HUES6 (cell line): Measurements from ENCODE around the gene SLC6A1.

ENCODE experiments used
- H3K27ac ChIP-seq: 2 replicates; pipeline ENCODE4 v1.7.0; 2013; ENCODE audit warnings: low read depth, mild to moderate bottlenecking, low read length, inconsistent platforms
- H3K27me3 ChIP-seq: 2 replicates; pipeline ENCODE4 v1.6.1; 2013; ENCODE audit warnings: low read length; ENCODE audit not compliant: control insufficient read depth, insufficient read depth
- H3K36me3 ChIP-seq: 2 replicates; pipeline ENCODE4 v1.6.1; 2013; ENCODE audit warnings: low read length; ENCODE audit not compliant: control insufficient read depth, insufficient read depth
- H3K4me1 ChIP-seq: 2 replicates; pipeline ENCODE4 v1.6.1; 2013; ENCODE audit warnings: low read length; ENCODE audit not compliant: control insufficient read depth, insufficient read depth
- H3K4me3 ChIP-seq: 2 replicates; pipeline ENCODE4 v1.5.1; 2013; ENCODE audit warnings: low read depth, low read length
- H3K9ac ChIP-seq: one replicate; pipeline ENCODE4 v1.6.1; 2013; ENCODE audit warnings: mild to moderate bottlenecking, low read length
- H3K9me3 ChIP-seq: 2 replicates; pipeline ENCODE4 v1.6.1; 2013; ENCODE audit warnings: low read depth, low read length; ENCODE audit not compliant: control insufficient read depth, insufficient read depth

Gene SLC6A1

DNA sequence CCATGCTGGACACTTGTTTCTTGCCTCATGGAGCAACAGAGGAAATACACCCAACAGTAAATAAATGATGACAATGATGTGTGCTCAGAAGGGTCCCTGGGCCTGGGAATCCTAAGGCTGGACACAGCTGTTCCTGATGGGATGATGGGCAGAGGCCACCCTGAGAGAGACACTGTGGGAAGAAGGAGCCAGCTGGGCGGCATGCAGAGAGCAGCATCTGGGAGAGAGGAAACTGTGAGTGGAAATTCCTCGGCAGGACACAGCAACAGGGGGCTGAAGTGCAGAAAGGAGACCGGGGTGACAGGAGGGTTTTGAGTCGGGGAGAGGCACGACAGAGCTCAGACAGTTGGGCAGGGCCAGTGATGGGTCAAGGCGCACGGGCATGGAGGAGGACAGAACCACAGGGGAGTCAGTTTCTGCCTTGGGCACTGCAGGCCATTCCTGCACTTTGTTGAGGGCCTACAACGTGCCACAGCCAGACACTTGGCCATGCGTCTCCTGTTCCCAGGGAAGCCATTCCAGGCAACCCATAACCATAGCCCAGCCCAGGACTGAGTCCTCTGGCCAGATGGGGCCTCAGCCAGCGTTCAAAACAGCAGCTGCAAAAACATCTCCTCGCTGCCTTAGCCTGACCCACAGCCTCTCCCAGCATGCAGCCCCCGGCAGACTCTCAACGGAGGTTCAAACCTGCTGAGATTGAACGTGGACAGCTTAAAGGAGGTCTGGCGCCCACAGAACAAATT is 36.7 kb upstream of the SLC6A1 start:
- H3K9ac ChIP-seq, result no peak overlapping the region
- H3K27me3 ChIP-seq, result no peaks in the 10 kb centered on the region; the same call in 1 of the 2 replicates
- no peak overlapping the region for H3K27ac ChIP-seq

DNA sequence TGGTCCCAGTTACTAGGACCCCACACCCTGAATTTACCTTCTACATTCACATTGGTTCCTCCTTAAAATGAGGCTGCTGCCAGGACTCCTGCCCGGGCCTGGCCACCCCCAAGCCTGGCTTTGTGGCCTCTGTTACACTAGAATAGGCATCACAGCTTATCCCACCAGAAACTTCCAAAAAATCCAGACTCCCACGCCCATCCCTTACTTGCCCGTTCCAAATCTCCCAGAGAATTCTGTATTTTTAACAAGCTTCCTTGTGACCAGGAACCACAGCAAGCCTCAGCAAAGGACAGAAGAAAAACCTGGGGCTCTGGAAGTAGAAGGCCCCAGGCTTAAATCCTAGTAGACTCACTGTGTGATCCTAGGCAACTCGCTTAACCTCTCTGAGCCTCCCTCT is 36.0 kb upstream of the SLC6A1 start:
- H3K9me3 ChIP-seq, result no peaks in the 10 kb centered on the region
- H3K4me3 ChIP-seq, result no peak overlapping the region
- H3K4me1 ChIP-seq, result no peaks in the 10 kb centered on the region
- H3K27ac ChIP-seq, result no peak overlapping the region
- H3K27me3 ChIP-seq, result no peaks in the 10 kb centered on the region; the same call in 1 of the 2 replicates
- H3K9ac ChIP-seq, result no peak overlapping the region
- no peaks in the 10 kb centered on the region for H3K36me3 ChIP-seq

More for the DNA sequence above, 36.7 kb upstream of the SLC6A1 start:
- no peaks in the 10 kb centered on the region for H3K9me3 ChIP-seq
- no peak overlapping the region for H3K4me3 ChIP-seq
- H3K4me1 ChIP-seq, result no peaks in the 10 kb centered on the region; the same call in 1 of the 2 replicates
- H3K36me3 ChIP-seq, result no peaks in the 10 kb centered on the region

- Histone ChIP-seq H3K4me1 (no peaks in the 10 kb centered on the region), H3K9ac (no peak overlapping the region), H3K27ac (no peak overlapping the region), H3K4me3 (no peak overlapping the region), H3K36me3 (no peaks in the 10 kb centered on the region), H3K9me3 (no peaks in the 10 kb centered on the region), H3K27me3 (no peaks in the 10 kb centered on the region; the same call in 1 of the 2 replicates)
Observed at GRCh38 chr3:10956986-10957385, 35.6 kb upstream of the SLC6A1 start.

DNA sequence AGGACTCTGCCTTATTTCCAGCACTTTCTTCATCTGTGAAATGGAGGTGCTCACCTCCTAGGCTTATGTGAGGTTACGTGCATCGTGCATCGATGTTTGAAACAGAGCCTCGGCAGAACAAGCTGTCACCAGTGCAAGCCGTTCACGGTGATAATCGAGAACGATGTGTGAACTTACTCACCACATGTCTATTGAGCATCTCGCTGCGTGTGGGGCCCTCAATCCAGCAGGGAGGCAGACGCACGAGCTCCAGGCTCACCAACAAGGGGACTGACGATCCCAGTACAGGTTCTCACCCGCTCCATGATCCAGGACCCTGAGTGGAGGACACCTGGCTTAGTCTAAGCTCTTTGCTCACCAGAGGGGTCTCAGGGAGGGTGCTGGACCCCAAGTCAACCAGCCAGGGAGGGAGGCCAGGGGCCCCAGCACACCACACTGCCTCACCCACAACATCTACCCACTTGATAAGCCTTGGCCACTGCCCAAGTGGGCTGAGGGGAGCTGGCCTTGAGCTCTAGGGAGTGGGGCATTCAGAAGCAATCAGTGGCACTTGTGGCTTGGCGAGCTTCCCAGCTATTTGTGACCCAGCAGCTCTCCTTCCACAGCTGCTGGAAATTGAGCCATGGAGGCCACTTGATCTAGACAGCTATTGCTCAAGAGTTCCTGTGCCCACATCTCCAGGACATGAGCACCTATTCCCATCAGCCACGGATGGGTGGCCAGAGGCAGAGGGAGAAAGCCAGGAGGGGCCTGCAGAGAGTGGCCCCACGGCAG is 34.4 kb upstream of the SLC6A1 start:
- H3K4me3 ChIP-seq, result no peak overlapping the region
- H3K9ac ChIP-seq, result no peak overlapping the region
- H3K9me3 ChIP-seq, result no peaks in the 10 kb centered on the region
- H3K36me3 ChIP-seq, result no peaks in the 10 kb centered on the region
- no peaks in the 10 kb centered on the region; the same call in 1 of the 2 replicates for H3K27me3 ChIP-seq
- H3K27ac ChIP-seq, result no peak overlapping the region
- H3K4me1 ChIP-seq, result no peaks in the 10 kb centered on the region

- no peak overlapping the region for H3K27ac ChIP-seq
Observed at GRCh38 chr3:10960255-10960654, 32.3 kb upstream of the SLC6A1 start.

DNA sequence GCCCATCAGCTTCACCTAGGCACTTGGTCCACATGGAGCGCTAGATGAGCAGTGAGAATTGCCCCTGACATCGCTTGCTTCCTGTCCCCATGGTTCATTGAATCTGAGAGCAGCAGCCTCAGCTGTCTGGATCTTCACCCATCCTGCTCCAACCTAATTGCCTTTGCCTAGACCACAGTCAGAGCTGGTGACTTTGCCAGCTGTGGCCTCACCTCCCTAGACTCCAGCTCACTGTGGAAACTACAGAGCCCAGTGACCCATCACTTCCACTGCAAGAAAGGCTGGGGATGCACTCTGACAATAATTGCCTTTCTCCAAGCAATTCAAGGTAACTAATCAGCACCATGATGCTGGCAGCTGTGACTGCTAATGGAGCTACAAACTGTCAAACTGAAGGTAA is 30.6 kb upstream of the SLC6A1 start:
- H3K4me1 ChIP-seq, result no peaks in the 10 kb centered on the region
- peaks cover 3% of the 10 kb centered on the region; the same call in 1 of the 2 replicates for H3K27me3 ChIP-seq
- H3K9me3 ChIP-seq, result no peaks in the 10 kb centered on the region
- no peaks in the 10 kb centered on the region for H3K36me3 ChIP-seq
- H3K27ac ChIP-seq, result no peak overlapping the region
- no peak overlapping the region for H3K4me3 ChIP-seq
- no peak overlapping the region for H3K9ac ChIP-seq

More at GRCh38 chr3:10960255-10960654, 32.3 kb upstream of the SLC6A1 start:
- Histone ChIP-seq H3K27me3 (no peaks in the 10 kb centered on the region; the same call in 1 of the 2 replicates), H3K4me3 (no peak overlapping the region), H3K4me1 (no peaks in the 10 kb centered on the region), H3K36me3 (no peaks in the 10 kb centered on the region), H3K9ac (no peak overlapping the region), H3K9me3 (no peaks in the 10 kb centered on the region)

DNA sequence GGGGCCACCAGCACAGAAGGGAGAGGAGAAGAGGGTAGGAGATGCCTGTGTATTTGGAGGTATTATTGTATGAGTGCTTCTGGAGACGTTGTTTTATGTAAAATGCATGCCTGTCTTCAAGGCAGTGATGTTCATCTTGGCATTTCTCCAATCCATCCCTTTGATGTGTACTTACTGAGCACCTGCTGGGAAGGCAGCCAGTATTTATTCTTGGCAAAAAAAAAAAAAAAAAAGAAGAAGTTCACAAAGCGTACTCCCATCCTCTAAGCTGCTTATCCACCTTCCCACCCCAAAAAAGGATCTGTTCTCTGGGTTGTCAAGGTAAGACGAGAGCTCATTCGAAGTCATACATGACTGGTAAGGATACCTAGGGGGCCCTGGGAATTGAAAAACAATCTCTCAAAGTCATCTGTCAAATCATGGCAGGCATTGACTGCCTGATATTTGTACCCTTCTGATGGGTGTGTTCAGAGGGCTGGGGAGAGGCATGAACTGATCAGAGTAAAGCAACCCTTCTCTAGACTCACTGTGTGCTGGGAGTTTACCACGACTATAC is 30.0 kb upstream of the SLC6A1 start:
- Histone ChIP-seq H3K4me1 (no peaks in the 10 kb centered on the region), H3K9ac (no peak overlapping the region), H3K27me3 (peaks cover 5% of the 10 kb centered on the region; the same call in 1 of the 2 replicates), H3K36me3 (no peaks in the 10 kb centered on the region), H3K27ac (no peak overlapping the region), H3K9me3 (no peaks in the 10 kb centered on the region), H3K4me3 (no peak overlapping the region)

GRCh38 chr3:10964537-10965167 is 27.9 kb upstream of the SLC6A1 start:
- no peak overlapping the region for H3K9ac ChIP-seq
- H3K27ac ChIP-seq, result no peak overlapping the region
- no peaks in the 10 kb centered on the region for H3K36me3 ChIP-seq
- H3K4me3 ChIP-seq, result no peak overlapping the region
- no peaks in the 10 kb centered on the region for H3K9me3 ChIP-seq
- H3K4me1 ChIP-seq, result peaks cover 10% of the 10 kb centered on the region
- peaks cover 5% of the 10 kb centered on the region; the same call in 1 of the 2 replicates for H3K27me3 ChIP-seq

- no peak overlapping the region for H3K27ac ChIP-seq
- no peaks in the 10 kb centered on the region for H3K9me3 ChIP-seq
- H3K9ac ChIP-seq, result no peak overlapping the region
- peaks cover 10% of the 10 kb centered on the region; the same call in 1 of the 2 replicates for H3K27me3 ChIP-seq
- H3K36me3 ChIP-seq, result no peaks in the 10 kb centered on the region
- peaks cover 21% of the 10 kb centered on the region for H3K4me1 ChIP-seq
- H3K4me3 ChIP-seq, result no peak overlapping the region
Observed at GRCh38 chr3:10968401-10968800, 24.1 kb upstream of the SLC6A1 start.

- no peak overlapping the region for H3K27ac ChIP-seq
- peaks cover 10% of the 10 kb centered on the region; the same call in 1 of the 2 replicates for H3K27me3 ChIP-seq
- no peaks in the 10 kb centered on the region for H3K36me3 ChIP-seq
- H3K4me3 ChIP-seq, result no peak overlapping the region
- H3K9me3 ChIP-seq, result no peaks in the 10 kb centered on the region
- H3K4me1 ChIP-seq, result peaks cover 21% of the 10 kb centered on the region
- no peak overlapping the region for H3K9ac ChIP-seq
Observed at GRCh38 chr3:10970306-10970960, 22.1 kb upstream of the SLC6A1 start.
